Body of pancreas (tissue), 4 donors: Measurements from ENCODE around the gene TMEFF2. TPM values are rescaled to one million over a fixed set of nuclear protein-coding genes. Genes with fewer than 3 reads are reported as not detected.
"Not testable (repeated sequence)": the region's sequence is repeated elsewhere in the genome, so short reads cannot be mapped to it uniquely, and the experiment has no call there.

Experiments used
- ATAC-seq: fragments of 150-250 bp; one replicate; pipeline ENCODE4 v1.9.1; 2016
- DNase-seq, 4 donors: peaks; one replicate each; pipeline ENCODE4 v3.0.0-alpha.2; 2019
- H3K27ac ChIP-seq, 4 donors: fragments of 200-600 bp; sonication (generic); 1 replicate in 3 of 4; 2 replicates in 1 of 4; pipeline versions ENCODE4 v1.5.1 to v1.6.1; 2016 to 2019; ENCODE audit warnings: mild to moderate bottlenecking in 1 of 4, mixed read lengths in 1 of 4, moderate library complexity in 1 of 4
- H3K27me3 ChIP-seq, 2 donors: fragments of 200-600 bp; sonication (generic); one replicate each; pipeline ENCODE4 v1.6.0; 2016; ENCODE audit warnings: mild to moderate bottlenecking in 1 of 2
- H3K36me3 ChIP-seq, 2 donors: fragments of 200-600 bp; sonication (generic); replicated peaks in 1 of 2; 2 replicates each; pipeline ENCODE4 v1.5.1; 2016; ENCODE audit warnings: low read depth in 2 of 2; ENCODE audit not compliant: insufficient read depth in 1 of 2
- H3K4me1 ChIP-seq: fragments of 200-600 bp; sonication (generic); one replicate; pipeline ENCODE4 v1.6.0; 2016
- H3K4me3 ChIP-seq, 2 donors: fragments of 200-600 bp; sonication (generic); 1 replicate in 1 of 2; 2 replicates in 1 of 2; pipeline ENCODE4 v1.5.1; 2016 to 2019
- H3K9me3 ChIP-seq, 3 donors: fragments of 200-600 bp; sonication (generic); 1 replicate in 2 of 3; 2 replicates in 1 of 3; pipeline ENCODE4 v1.5.1; 2016
- POLR2A ChIP-seq, 3 donors: fragments of 450-650 bp; IDR thresholded peaks; one replicate each; pipeline ENCODE4 v1.6.1; 2016; ENCODE audit warnings: antibody characterized with exemption in 3 of 3, mild to moderate bottlenecking in 2 of 3
- WGBS, 2 donors: methylation state at CpG; one replicate each; pipeline ENCODE4 v1.1.5; 2017; 5-methylcytosine and 5-hydroxymethylcytosine counted together
- intact Hi-C: fragments of 100-400 bp; cut with DNase I; formaldehyde crosslinking; loops from one replicate; pipeline ENCODE4 v1.15.1; 2023
- total RNA-seq, 2 donors: library from RNA; depleted of rRNA; stranded (reverse); fragments of >200 nt; gene quantifications; one replicate each; pipeline ENCODE4 v1.1.0, GENCODE V29; 2016
- TF ChIP-seq, protein P1 (sequence below), 7 experiments: fragments of 450-650 bp in 4 of 7; fragments of 200-600 bp in 3 of 7; sonication (generic) in 3 of 7; IDR thresholded peaks; one replicate each; pipeline ENCODE4 v1.5.1; 2016 to 2019; ENCODE audit warnings: antibody characterized with exemption in 7 of 7

Gene TMEFF2
- total RNA-seq, 2 donors from 2014 or later = not detected

DNA sequence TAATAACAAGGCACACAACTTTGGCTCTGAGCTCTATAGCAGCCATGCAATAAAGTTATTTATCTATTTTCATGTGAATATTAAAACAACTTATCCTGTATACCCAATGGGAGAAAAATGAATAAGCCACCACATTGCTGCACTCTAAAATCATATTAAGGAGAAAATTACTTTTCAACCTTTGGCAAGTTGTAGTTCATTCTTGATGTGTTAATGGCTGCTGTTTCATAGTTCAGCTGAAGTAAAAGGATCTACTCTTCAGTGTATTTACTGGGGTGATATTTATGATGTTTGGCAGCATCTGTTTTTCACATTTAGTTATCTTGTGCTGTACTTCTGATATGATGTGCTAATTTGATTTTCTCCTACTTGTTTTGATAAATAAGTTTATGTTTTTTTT, 71.8 kb downstream of the TMEFF2 start:
- no peak for ATAC-seq
- no peak overlapping the region for H3K4me3 ChIP-seq

DNA sequence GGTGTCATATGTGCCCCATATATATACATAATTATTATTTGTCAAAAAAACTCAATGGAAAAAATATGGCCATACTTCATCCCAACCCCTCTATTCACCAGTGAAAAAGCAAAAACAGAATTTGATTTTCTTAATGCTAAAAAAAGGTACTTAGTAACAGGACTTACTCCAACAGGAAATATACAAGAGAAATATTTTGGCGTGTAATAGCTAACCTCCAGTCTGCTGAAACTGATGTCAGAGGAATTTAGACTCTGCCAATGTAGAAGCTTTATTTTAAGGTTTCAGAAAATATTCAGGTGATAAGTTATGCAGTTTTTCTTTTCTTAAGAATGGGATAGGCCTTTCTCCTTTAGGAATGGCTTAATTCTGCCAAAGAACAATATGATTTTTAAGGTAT, 72.6 kb downstream of the TMEFF2 start:
- Histone ChIP-seq H3K27me3 (no peaks in the 10 kb centered on the region), H3K9me3 (no peaks in the 10 kb centered on the region), H3K27ac (no peak overlapping the region), H3K36me3 (no peaks in the 10 kb centered on the region), H3K4me1 (no peaks in the 10 kb centered on the region), H3K4me3 (no peak overlapping the region)
- intact Hi-C loops = no loop called here
- ATAC-seq = no peak
- DNase-seq = no peak
- TF ChIP-seq POLR2A (IDR thresholded peaks at IDR 0.05) = no peak
- TF ChIP-seq, protein P1, sequence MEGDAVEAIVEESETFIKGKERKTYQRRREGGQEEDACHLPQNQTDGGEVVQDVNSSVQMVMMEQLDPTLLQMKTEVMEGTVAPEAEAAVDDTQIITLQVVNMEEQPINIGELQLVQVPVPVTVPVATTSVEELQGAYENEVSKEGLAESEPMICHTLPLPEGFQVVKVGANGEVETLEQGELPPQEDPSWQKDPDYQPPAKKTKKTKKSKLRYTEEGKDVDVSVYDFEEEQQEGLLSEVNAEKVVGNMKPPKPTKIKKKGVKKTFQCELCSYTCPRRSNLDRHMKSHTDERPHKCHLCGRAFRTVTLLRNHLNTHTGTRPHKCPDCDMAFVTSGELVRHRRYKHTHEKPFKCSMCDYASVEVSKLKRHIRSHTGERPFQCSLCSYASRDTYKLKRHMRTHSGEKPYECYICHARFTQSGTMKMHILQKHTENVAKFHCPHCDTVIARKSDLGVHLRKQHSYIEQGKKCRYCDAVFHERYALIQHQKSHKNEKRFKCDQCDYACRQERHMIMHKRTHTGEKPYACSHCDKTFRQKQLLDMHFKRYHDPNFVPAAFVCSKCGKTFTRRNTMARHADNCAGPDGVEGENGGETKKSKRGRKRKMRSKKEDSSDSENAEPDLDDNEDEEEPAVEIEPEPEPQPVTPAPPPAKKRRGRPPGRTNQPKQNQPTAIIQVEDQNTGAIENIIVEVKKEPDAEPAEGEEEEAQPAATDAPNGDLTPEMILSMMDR (IDR thresholded peaks at IDR 0.05) = no peak
- 50 to 58% methylated on average over 1 of the region's 1 CpG for WGBS, 2 donors

More for the DNA sequence above, 71.8 kb downstream of the TMEFF2 start:
- intact Hi-C loops = no loop called here
- H3K36me3 ChIP-seq = no peaks in the 10 kb centered on the region
- H3K27ac ChIP-seq = no peak overlapping the region
- no peak for TF ChIP-seq POLR2A (IDR thresholded peaks at IDR 0.05)
- TF ChIP-seq, protein P1 (IDR thresholded peaks at IDR 0.05) = no peak
- no peaks in the 10 kb centered on the region for H3K27me3 ChIP-seq
- no peaks in the 10 kb centered on the region for H3K9me3 ChIP-seq
- no peak for DNase-seq
- H3K4me1 ChIP-seq = no peaks in the 10 kb centered on the region

DNA sequence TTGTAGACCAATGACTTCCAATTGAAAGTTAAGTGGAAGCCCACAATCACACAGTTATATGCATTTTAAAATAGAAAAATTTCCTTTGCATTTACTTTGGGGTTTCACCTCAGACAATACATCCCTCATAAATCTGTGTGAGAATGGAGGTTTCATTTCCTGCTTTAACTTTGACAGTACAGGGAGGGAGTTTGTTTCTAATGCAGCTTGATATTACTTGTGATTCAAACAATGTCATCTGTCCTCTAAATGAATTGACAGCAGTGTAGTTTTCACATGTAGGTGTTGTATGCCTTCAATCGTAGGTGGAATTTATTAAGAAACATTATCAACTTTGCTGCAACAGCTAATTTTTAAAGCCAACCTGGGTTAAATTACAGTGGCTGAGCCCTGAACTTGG, 75.2 kb downstream of the TMEFF2 start:
- Histone ChIP-seq H3K4me1 (no peaks in the 10 kb centered on the region), H3K4me3 (no peak overlapping the region), H3K36me3 (no peaks in the 10 kb centered on the region), H3K27me3 (no peaks in the 10 kb centered on the region), H3K9me3 (no peaks in the 10 kb centered on the region), H3K27ac (no peak overlapping the region)
- DNase-seq = no peak
- no peak for ATAC-seq
- 57 to 71% methylated on average over 1 of the region's 1 CpG for WGBS, 2 donors
- intact Hi-C loops = no loop called here
- TF ChIP-seq POLR2A (IDR thresholded peaks at IDR 0.05) = no peak
- TF ChIP-seq, protein P1 (IDR thresholded peaks at IDR 0.05) = no peak

DNA sequence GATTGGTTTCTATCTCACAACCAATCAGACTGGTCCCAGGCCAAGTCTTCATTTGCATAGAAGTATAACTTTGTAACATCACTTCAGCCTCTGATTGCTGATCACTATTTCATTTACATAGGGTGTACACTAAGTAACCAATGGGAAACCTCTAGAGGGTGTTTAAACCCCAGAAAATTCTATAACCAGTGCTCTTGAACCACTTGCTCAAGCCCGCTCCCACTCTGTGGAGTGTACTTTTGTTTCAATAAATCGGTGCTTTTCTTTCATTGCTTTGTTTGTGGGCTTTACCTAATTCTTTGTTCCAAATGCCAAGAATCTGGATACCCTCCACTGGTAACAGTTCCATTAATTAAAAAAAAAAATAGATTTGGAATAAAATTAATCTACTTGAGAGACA, 77.0 kb downstream of the TMEFF2 start:
- ATAC-seq (no peak), DNase-seq (no peak)
- Histone ChIP-seq H3K9me3 (no peaks in the 10 kb centered on the region), H3K36me3 (no peaks in the 10 kb centered on the region), H3K27ac (no peak overlapping the region), H3K4me1 (no peaks in the 10 kb centered on the region), H3K4me3 (no peak overlapping the region), H3K27me3 (no peaks in the 10 kb centered on the region)
- WGBS, 2 donors = 83 to 85% methylated on average over 2 of the region's 2 CpGs
- no peak for TF ChIP-seq POLR2A (IDR thresholded peaks at IDR 0.05)
- TF ChIP-seq, protein P1 (IDR thresholded peaks at IDR 0.05) = no peak
- intact Hi-C loops = no loop called here

DNA sequence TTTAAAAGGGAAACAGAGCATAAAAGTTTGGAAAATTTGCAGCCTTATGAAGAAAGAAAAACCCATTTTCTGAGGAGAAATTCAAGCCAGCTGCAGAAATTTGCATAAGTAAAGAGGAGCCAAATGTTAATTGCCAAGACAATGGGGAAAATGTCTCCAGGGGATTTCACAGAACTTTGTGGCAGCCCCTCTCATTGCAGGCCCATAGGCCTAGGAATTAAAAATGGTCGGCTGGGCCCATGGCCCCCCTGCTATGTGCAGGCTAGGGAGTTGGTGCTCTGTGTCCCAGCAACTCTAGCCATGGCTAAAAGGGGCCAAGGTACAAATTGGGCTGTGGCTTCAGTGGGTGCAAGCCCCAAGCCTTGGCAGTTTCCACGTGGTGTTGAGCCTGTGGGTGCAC, 83.2 kb downstream of the TMEFF2 start:
- intact Hi-C loops = not testable (repeated sequence)

More for the DNA sequence above, 83.2 kb downstream of the TMEFF2 start:
- H3K27ac ChIP-seq, H3K4me1 ChIP-seq, DNase-seq, H3K27me3 ChIP-seq, H3K9me3 ChIP-seq, H3K4me3 ChIP-seq, ATAC-seq, H3K36me3 ChIP-seq: not testable (repeated sequence)
- 46 to 51% methylated on average over 2 of the region's 2 CpGs for WGBS, 2 donors
